ENCODE measurements around the gene TBC1D24.

DNA sequence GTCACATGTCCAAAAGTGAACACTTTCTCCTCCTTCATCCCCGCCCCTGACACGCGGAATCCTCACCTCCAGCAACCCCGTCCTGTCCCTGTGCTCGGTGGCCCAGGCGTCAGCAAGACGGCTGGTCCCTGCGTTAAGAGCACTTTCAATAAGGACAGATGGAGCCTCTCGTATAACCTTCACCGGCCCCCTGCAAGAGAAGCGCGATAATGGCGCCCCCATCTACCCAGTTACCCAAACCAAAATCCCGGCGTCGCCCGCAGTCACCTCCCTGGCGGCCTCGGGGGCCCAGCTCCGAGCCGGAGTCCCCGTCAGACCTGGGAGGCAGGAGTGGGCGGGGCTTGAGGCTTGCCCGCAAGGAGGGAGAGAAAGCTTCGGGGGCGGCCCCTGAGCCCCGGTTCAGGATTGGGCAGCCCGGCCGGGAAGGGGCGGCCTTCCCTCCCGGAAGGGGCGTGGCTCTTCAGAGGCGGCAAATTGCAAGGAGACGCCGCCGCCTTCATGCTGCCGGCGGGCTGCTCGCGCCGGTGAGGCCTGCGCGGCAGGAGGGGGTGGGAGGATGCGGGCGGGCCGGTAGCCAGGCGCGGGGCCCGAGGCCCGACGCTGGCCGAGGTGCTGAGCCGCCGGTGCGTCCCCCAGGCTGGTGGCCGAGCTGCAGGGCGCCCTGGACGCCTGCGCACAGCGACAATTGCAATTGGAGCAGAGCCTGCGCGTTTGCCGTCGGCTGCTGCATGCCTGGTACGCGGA, 15.1 kb upstream of the TBC1D24 start, which contains the start of gene TEDC2:
- TF ChIP-seq, protein P1, sequence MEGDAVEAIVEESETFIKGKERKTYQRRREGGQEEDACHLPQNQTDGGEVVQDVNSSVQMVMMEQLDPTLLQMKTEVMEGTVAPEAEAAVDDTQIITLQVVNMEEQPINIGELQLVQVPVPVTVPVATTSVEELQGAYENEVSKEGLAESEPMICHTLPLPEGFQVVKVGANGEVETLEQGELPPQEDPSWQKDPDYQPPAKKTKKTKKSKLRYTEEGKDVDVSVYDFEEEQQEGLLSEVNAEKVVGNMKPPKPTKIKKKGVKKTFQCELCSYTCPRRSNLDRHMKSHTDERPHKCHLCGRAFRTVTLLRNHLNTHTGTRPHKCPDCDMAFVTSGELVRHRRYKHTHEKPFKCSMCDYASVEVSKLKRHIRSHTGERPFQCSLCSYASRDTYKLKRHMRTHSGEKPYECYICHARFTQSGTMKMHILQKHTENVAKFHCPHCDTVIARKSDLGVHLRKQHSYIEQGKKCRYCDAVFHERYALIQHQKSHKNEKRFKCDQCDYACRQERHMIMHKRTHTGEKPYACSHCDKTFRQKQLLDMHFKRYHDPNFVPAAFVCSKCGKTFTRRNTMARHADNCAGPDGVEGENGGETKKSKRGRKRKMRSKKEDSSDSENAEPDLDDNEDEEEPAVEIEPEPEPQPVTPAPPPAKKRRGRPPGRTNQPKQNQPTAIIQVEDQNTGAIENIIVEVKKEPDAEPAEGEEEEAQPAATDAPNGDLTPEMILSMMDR (IDR thresholded peaks at IDR 0.05; ENCODE audit: low read length) = no peak
- no peak for TF ChIP-seq EZH2 (IDR thresholded peaks at IDR 0.05; ENCODE audit: borderline replicate concordance, low read length)

Data from OCI-LY1 (cell line).